Head of caudate nucleus (tissue), 42 donors: ENCODE measurements around the gene KDM8.

ENCODE experiments used
- DNase-seq, 42 donors: peaks; one replicate each; pipeline versions ENCODE4 v3.0.0 to v3.0.0-alpha.2; 2020 to 2021; ENCODE audit warnings: mixed read lengths in 7 of 42
- intact Hi-C: fragments of 100-400 bp; cut with DNase I; formaldehyde crosslinking; loops from one replicate; pipeline ENCODE4 v1.15.0; 2022

Gene KDM8

DNA sequence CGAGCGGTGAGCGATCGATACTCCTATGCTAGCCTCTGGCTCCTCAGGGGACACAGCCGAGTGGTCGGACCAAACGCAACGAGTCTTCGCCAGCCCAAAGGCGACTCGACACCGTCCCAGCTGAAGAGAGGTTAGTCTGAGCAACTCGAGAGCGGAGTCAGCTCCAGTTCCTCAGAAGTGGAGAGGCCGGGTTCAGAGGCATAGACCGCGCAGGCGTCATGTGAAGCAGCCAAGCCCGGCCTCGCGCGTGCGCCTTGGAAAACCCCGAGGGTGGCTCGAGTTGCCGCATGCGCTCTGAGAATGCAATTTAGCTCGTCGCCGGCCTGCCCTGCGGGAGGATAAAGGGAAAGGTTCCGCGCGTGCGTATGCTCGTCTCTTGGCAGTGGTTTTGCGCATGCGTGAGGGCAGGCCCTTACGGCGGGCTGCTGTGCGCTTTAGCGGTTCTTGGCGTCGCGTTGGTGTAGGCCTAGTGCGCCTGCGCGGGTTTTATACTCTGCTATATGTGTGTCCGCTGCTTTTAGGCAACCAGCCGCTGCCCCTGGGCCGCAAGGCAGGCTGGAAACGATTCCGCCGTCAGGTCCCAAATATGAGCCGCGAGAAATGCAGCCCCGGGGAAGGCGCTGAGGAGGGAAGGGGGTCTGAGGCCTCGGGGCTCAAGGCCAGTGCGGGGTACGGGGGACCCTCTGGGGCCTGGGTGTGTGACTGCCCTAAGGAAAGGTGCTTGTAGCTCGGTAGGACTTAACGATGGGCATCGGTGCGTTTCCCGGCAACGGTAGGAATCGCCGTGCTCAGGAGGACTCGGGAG lies at the start of gene KDM8:
Gene KDM8 (plus strand): TSS at position 20 of the 805 bp plus-strand sequence. CDS start 6,598 bp downstream, outside the sequence.
- DNase-seq = peak; percentile 94 to 100 (median 99)
- intact Hi-C loops = no loop called here

DNA sequence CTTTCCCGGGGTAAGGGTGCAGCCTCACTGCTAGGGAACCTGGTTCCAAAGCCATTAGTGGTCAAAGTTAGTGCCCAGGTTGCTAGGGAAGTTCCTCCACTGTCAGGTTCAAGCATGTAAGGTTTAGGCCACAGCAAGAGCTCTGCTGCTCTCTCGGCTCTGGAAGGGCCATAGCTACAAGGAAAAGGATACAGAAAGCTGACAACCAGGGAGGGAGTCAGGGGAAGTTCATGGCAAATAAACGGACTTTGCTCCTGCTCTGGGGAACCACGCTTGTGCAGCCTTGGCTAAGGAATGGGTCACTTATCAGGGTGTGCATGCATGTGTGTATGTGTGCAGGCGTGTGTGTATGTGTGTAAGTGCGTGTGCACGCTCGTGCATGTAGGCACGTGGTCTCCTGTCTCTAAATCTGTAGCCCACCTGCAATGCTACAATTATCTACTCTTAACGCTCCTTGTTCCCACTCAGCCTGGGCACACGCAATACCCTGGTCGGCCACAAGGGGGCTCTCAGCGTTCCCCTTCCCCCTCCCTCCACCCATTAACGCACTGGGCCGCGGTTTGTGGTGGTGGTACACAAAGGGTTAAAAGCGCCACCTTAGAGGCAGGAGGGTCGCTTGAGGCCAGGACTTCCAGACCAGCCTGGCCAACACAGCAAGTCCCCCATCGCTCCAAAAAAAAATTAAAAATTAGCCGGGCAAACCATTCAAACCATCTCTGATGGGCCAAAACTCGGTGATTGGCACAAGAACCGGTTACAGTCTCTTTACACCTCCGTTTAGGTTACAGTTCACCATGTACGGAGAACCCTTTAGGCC lies 48.4 kb upstream of the KDM8 start:
- intact Hi-C loops = no loop called here
- DNase-seq = peak in 41 of 42 donors; percentile 6 to 85 (median 61)

DNA sequence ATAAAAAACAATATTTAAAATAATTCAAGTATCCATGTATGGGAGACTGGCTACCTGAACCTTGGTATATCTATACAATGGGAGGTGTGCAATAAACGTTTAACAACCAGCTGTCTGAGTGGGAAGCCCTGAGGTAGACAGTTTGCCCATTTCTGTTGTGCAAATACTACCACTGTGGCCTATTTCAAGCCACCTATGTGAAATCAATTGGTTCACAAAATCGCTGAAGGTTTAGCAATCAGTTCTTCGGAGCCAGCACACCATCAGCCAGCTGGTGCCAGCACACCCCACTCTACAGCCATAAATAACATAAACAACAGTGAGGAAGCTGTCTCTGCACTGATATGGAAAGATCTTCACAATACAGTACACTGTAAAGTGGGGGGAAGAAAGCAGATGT lies 46.7 kb upstream of the KDM8 start:
- no peak for DNase-seq
- intact Hi-C loops = no loop called here

DNA sequence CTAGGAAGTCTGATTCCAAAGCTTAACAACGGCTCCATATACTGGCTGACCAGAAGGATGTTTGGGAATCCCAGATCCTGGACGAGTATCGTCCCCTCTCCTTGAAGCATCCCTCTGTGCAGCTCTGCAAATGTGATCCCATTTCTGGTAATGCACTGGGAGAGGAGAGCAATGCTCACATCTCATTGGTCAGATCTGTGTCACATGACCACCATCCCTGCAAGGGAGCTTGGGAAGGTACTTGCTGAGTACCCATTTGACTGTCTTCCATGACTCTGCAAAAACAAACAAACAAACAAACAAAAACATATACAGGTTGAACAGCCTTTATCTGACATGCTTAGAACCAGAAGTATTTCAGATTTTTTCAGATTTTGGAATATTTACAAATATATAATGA lies 41.9 kb upstream of the KDM8 start:
- intact Hi-C loops = no loop called here
- no peak for DNase-seq

DNA sequence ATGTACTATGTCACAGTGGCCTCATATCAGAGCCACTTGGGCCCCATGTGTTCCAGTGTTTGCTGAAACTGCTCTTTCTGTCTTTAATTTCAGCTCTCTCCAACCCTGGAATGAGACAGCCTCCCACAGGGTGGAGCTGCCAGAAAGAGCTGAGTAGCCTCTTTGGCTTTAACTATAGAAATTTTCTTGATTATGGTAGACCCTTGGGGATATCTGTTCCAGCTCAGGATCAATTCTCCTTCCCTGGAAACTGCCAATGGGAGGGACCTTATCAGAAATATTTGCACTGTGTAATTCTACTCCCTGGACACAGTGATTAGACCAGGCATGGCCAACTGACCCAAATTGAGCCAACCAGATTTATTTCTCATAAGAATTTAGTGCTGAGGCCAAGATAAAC lies 39.0 kb upstream of the KDM8 start:
- intact Hi-C loops = no loop called here
- DNase-seq = no peak

DNA sequence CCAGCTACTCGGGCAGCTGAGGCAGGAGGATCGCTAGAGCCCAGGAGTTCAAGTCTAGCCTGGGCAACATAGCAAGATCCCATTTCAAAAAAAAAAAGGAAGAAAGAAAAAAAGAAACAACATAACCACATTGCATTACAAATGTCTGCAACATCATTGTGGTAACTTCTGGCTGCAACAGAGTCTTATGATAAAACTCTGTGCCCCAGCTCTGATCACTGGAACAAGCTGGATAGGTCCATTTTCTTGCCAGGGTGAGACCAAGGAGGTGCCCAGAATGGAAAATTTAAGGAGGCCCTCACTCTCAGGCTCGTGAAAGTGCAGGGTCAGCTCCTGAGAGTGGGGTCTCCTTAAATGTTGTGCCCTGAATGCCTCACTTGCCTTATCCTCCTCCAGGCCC lies 37.8 kb upstream of the KDM8 start:
- no peak for DNase-seq
- intact Hi-C loops = no loop called here

DNA sequence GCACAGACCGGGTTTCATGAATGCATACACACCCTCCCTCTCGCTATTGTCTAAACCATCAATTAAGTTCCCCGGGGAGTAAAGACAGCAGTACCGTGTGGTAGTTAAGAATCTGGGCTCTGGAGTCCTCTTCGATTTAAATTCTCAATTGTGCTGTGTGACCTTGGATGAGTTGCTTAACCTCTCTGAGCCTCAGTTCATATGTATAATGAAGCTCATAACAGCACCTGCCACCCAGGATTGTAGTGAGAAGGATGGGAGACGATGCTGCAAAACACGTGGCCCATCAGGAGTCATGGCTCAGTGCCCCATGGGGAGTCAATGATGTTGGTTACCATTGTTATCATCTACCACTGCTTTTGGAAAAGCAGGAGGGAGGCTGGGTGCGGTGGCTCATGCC lies 34.5 kb upstream of the KDM8 start:
- no peak for DNase-seq
- intact Hi-C loops = no loop called here

DNA sequence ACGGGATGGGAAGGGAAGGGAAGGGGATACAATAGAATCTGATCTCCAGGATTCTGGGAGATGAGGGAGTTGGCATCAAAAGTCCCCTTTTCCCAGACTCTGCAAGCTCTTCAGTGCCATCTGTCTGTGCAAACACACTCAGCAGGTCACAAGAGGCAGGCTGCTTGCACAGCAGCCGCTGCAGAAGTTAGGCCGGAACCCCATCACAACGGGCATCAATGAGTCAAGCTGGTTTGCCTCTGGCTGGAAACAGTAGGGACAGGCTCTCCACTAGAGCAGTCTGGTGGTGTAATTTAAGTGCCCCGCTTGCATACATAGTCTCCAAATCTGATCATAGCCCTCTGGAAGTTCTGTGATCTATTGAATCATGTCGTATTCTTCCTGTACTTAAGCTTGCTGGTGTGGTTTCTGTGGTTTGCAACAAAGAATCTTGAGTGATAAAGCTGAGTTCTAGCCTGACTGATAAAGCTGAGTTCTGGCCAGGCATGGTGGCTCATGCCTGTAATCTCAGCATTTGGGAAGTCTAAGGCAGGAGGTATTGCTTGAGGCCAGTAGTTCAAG lies 33.7 kb upstream of the KDM8 start:
- intact Hi-C loops = loop anchor here (10.0 kb wide), 1 partner anchor 285 kb away; no protein-coding TSS in a partner anchor
- peak in 2 of 42 donors; percentile 3 to 10 for DNase-seq

DNA sequence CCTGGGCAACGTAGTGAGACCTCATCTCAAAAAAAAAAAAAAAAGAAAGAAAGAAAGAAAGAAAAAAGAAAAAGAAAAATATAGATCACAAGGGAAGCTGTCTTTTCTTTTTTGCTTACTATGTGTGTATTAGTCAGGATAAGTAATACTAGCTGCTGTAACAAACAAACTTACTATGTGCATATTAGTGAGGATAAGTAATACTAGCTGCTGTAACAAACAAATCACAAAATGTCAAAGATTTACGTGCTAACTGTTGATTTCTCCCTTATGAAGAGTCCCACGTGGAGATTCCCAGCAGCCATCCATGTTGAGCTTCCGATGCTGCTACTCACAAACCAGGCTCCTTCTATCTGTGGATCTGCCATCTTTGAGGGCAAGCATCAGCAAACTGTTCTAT lies 31.7 kb upstream of the KDM8 start:
- no peak for DNase-seq
- intact Hi-C loops = loop anchor here (10.0 kb wide), 1 partner anchor 283 kb away; no protein-coding TSS in a partner anchor

DNA sequence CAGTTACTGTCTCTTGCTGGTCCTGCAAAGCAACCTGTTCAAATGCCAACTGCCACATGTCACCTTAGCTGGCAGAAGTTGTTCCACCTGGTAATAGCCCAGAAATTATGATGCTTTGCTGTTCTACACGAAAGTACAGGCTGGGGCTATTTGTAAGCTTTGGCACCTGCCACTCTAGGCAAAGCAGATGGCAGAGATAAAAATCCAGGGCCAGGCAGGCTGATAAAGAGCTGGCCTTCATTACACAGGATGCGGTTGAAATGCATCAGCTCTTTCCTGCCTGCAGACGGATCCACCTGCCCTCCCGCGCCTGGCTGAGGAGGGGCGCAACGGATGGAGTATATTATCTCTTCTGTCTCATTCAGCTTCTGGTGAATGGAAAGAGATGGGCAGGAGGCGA lies 29.3 kb upstream of the KDM8 start:
- DNase-seq = no peak
- intact Hi-C loops = loop anchor here (10.0 kb wide), 1 partner anchor 281 kb away; no protein-coding TSS in a partner anchor

DNA sequence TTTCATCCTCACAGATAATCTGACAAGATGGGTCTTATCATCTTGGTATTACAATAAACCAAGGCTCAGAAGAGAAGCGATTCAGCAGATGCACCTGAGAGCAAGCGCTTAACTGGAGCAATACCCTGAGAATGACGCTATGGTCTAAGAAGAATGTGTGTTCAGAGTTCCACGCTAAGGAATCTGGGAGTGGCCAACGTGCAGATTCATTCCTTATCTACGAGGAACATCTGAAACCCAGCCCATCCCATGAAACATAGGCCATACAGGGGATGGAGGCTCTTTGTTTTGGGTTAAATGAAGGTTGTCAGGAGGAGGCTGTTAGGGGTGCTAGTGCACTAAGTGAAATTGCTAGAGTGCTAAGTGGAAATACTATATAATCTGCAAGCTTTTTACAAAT lies 28.5 kb upstream of the KDM8 start:
- no peak for DNase-seq
- intact Hi-C loops = loop anchor here (10.0 kb wide), 1 partner anchor 280 kb away; no protein-coding TSS in a partner anchor

DNA sequence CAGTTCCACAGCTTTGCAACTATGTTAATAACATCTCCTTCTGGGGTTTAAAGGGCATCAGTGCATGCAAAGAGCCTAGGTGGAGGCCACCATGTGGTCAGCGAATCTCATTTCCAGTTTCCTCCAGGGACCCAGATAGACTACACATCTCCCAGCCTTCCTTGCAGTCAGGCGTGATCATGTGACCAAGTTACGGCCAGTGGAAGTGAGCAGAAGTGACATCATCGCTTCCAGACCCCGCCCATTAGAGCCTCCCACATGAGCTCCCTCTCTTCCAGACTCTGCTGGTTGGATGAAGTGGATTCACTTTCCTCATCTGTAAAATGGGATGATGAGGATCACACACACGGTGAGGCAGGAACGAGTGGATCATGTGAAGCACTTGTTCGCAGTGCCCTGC lies 27.4 kb upstream of the KDM8 start:
- no peak for DNase-seq
- intact Hi-C loops = loop anchor here (10.0 kb wide), 1 partner anchor 279 kb away; no protein-coding TSS in a partner anchor

DNA sequence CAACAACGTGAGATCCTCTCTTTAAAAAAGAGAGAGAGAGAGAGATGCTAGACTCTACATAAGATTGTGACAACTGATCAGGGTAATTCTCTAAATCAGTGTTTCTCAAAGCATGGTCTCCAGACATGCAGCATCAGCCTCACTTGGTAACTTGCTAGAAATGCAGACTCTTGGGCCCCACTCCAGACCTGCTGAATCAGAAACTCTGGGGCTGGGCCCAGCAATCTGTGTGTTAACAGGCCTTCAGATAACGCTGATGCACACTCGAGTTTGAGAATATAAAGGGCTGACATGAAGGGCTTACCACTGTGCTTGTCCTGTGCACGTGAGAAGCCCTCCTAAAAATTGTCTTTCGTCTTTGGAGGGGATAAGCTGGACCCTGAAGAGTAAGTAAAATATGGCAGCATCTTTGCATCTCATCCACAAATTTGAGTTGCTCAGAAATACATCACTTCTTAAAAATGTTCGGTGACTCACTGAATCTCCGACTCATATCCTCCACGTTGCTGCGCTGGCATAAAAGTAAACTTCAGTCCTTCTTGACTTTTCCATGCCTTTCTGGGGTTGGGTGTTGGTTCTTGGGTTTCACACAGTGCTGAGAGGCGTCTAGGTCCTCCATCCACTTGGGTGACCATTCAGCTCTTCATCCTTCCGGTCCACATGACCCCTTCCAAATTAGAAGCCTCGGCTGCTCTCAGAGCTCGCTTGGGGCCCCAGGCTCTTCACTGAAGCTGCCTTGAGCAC lies 26.1 kb upstream of the KDM8 start:
- no peak for DNase-seq
- intact Hi-C loops = loop anchor here (10.0 kb wide), 1 partner anchor 278 kb away; no protein-coding TSS in a partner anchor

DNA sequence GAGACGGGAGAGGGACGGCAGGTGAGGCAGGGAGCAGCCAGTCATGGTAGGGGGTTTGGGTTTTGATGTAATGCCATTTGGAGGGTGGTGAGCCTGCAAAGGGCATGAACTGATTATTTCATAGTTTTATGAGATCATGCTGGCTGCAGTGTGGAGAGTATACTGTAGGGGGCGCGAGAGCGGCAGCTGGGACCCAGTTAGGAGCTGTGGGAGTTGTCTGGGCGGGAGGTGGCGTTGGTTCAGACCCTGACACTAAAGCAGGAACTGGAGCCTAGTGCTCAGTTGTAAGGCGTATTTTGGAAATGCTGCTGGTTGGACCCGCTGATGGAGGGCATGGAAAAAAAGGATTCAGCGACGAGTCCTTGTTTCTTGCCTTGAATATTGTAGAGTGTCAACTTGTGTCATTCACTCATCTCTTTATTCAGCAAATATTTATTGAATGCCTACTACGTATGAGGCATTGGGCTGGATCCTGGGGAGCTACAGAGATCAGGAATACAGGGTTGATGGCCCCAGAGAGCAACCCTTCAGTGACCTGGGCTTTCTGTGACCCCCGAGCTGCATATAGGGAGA lies 23.7 kb upstream of the KDM8 start:
- peak; percentile 46 to 88 (median 76) for DNase-seq
- intact Hi-C loops = loop anchor here (10.0 kb wide), 1 partner anchor 275 kb away; no protein-coding TSS in a partner anchor

DNA sequence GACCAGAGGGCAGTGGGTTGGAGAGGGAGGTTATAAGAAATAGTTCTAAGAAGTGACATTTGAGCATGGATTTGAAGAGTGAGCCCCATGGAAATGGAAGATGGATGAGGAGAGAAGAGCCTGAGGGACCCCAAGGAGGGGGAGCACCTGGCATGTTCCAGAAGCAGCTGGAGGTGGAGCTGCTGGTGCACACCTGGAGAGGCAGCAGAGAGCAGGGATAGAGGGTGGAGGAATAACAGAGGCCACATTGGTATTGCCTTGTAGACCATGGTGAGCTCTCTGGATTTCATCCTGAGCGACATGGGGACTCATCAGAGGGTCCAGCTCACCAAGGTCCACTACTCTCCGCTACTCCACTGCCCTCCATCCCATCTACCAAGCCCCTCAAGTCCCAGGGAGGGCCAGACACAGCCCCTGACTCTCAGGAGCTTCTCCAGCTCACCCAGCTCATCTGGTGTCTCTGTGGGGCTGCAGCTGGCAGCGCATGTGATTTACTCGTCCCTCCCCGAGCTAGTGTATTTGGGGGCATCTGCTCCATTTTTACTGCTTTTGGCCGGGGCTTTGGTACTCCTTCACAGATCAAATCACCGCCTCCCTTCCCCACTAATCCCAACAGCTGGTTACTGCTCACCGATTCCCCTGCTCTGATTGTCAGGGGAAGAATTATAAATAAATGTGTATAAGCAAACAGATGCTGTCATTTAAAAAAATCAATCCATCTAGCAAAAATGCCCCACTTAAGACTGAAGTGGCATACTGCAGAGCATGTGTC lies 22.1 kb upstream of the KDM8 start:
- peak in 1 of 42 donors; percentile 37 for DNase-seq

DNA sequence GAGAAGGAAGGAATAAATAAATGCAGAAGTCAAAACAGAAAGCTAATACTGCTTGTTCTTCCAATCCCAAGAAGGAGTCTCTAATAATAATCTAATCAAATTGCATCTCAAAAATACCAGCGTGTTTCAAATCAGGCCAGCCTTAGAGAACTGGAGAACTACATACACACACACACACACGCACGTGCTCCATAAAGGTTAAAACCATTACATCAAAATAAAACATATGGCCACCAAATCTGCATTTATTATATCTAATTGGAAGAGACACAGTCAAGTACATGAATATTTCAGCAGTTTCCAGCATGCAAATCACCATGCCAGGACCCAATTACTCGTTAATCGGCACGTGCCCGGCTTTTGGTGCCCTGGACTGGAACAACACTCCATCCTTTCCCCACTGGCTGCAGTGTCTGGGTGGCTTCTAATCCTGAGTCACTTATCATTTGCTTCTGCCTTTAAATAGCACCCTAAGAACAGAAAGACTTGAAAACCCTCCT lies 20.4 kb upstream of the KDM8 start:
- intact Hi-C loops = no loop called here
- peak in 5 of 42 donors; percentile 2 to 40 (median 12) for DNase-seq

More for the DNA sequence above, 22.1 kb upstream of the KDM8 start:
- intact Hi-C loops = no loop called here

DNA sequence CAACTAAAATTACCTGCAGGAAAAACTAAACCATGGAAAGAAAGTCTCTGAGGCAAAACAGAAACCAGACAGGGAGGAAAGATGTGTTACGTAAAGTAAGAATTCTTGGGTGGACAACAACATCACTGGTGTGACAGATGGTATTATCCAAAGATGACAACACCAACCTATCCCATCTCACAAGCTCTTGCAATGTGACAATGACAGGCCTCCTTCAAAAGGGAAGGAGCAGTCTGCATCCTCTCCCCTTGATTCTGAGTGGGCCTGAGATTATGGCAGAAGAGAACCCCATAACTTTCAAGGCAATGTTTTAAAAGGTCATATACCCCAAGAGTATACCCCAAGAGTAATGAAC lies 17.6 kb upstream of the KDM8 start:
- DNase-seq = no peak
- intact Hi-C loops = no loop called here

DNA sequence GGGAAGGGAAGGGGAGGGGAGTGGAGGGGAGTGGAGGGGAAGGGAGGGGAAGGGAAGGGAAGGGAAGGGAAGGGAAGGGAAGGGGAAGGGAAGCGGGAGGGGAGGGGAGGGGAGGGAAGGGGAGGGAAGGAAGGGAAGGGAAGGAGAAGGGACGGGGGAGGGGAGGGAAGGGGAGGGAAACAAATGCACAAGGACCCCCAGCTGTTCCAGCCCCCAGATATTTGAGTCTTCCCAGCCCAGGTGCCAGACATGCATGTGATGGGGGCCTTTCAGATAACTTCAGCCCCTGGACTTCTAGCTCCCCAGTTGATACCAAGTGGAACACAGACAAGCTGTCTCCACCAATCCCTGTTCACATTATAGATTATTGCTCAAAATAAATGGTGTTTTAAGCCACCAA lies 14.7 kb upstream of the KDM8 start:
- no peak for DNase-seq
- intact Hi-C loops = no loop called here
